ENCODE measurements around the gene PLCB2. TPM values are rescaled to one million over a fixed set of nuclear protein-coding genes. Genes with fewer than 3 reads are reported as not detected.
A peak's percentile ranks its signal among the peaks of the same experiment; 100 is the strongest.

The PLCB2 gene
- total and polyA plus RNA-seq, 9 of the 15 experiments (the other 6 are each of a cell fraction or from before 2014, with no cell fraction given) = 0.37 to 12.3 (median 8.0) TPM

DNA sequence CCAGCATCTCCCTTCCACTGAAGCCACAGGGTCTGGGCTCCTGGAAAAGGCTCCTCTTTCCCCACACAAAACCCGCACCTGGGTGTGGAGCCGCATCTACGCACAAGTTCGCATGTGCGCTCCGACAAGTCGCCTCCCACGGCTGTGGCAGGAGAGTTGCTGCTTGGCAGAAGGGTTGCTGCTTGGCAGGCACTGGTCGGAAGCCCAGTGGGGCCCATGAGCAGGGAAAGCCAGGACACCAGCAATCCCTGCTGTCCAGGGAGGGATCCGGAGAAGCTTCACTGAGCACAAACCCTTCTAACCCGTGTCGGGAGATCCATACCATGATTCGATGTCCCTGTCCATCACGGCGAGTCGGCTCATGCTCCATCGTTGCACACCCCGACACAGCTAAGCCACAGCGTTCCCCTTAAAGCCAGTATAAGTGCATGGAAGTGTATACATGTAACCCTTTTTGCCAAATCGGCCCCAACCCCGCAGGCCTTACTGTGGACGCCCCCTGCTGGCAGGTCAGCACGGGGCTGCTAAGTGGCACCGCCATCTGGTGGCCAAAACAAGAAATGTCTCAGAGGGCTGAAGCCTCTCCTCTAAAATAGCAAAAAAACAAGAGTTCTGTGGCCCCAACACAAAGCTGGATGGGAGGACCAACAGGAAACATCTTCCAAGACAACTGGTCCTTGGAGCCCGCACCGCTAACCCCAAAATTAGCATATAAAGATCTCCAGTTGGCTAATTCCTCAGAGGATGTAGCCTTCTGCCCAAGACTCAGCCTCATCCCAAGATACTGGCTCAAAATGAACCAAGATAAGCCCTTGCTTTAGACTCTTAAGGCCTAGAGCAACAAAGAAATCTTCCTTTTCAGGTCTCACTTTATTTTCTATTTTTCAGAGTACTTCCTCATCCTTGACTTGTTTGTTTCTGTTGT lies 33.1 kb downstream of the PLCB2 start (continued):
- TF ChIP-seq TCF7 (IDR thresholded peaks at IDR 0.05; ENCODE audit: borderline replicate concordance) (no peak), ZNF23 (CRISPR knock-in tag; IDR thresholded peaks at IDR 0.05) (no peak), ZZZ3 (IDR thresholded peaks at IDR 0.05) (no peak), STAG1 (CRISPR knock-in tag; IDR thresholded peaks at IDR 0.05; ENCODE audit: borderline replicate concordance) (peak; percentile 92; the same call in 1 of the 2 replicates), SRSF9 (IDR thresholded peaks at IDR 0.05; ENCODE audit: borderline replicate concordance, low read depth, low read length) (no peak), ZNF253 (CRISPR knock-in tag; conservative IDR thresholded peaks at IDR 0.05) (no peak), JUND (IDR thresholded peaks at IDR 0.05; ENCODE audit: borderline replicate concordance, low read depth, low read length) (peak; percentile 71; the same call in 1 of the 2 replicates), JUND (tag; IDR thresholded peaks at IDR 0.05; ENCODE audit: borderline replicate concordance, low read depth, low read length) (no peak), SMC3 (conservative IDR thresholded peaks at IDR 0.05; ENCODE audit: insufficient read depth, low read depth, low read length) (peak; percentile 100), GATA2 (CRISPR knock-in tag; IDR thresholded peaks at IDR 0.05) (no peak), NR4A1 (CRISPR knock-in tag; IDR thresholded peaks at IDR 0.05) (no peak), NR4A1 (tag; IDR thresholded peaks at IDR 0.05) (0 out of 2 replicates have a peak, but pooled peaks have one; percentile 24)
- TF ChIP-seq, protein P1, sequence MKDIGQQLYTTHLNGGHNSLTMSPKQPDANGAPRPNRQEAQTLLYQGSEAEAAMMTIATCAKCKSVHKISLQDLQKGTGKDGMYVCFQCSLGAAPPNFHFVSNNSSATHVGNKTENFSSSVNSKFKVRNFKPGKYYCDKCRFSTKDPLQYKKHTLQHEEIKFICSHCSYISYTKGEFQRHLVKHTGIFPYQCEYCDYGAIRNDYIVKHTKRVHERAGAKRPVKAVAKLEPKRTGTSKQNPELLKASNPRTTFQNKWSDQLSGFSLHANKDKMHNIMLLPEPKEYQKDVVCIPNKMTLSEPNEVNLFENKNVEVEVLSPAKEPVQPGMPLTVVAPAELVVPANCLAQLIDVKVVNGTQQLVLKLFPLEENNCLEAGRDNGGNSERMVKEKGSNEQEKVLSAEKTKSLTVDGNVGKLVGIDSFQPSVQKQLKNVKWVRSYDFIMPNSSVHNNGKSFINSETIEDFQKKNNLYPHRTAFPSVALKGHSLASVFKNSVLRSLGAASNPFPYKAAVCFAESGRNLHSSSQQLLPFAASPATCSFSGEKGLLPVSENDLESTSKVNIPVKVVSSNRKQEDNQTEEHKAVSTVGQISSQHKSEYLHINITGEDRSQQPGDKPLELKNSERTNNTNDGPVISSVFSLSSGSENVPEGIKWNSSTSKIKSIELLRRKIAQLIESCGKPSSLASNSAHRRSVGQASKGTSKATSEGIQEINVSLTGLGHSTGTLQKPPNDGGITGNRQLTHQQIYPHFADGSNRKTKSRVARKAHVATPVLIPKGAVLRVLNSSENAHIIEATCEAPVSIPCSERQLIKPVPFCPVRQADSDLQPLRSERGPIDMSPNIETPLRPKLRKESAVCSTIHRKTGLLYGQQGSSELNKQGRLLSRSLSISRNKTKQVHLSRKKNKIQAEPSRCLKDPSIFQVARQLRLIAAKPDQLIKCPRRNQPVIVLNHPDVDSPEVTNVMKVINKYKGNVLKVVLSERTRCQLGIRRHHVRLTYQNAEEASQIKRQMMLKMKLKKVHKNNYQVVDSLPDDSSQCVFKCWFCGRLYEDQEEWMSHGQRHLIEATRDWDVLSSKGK (CRISPR knock-in tag; IDR thresholded peaks at IDR 0.05) = no peak
- TF ChIP-seq, protein P2, sequence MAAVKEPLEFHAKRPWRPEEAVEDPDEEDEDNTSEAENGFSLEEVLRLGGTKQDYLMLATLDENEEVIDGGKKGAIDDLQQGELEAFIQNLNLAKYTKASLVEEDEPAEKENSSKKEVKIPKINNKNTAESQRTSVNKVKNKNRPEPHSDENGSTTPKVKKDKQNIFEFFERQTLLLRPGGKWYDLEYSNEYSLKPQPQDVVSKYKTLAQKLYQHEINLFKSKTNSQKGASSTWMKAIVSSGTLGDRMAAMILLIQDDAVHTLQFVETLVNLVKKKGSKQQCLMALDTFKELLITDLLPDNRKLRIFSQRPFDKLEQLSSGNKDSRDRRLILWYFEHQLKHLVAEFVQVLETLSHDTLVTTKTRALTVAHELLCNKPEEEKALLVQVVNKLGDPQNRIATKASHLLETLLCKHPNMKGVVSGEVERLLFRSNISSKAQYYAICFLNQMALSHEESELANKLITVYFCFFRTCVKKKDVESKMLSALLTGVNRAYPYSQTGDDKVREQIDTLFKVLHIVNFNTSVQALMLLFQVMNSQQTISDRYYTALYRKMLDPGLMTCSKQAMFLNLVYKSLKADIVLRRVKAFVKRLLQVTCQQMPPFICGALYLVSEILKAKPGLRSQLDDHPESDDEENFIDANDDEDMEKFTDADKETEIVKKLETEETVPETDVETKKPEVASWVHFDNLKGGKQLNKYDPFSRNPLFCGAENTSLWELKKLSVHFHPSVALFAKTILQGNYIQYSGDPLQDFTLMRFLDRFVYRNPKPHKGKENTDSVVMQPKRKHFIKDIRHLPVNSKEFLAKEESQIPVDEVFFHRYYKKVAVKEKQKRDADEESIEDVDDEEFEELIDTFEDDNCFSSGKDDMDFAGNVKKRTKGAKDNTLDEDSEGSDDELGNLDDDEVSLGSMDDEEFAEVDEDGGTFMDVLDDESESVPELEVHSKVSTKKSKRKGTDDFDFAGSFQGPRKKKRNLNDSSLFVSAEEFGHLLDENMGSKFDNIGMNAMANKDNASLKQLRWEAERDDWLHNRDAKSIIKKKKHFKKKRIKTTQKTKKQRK (IDR thresholded peaks at IDR 0.05; ENCODE audit: borderline replicate concordance, low read depth, low read length) = peak; percentile 41; the same call in 1 of the 2 replicates
- TF ChIP-seq, protein P3, sequence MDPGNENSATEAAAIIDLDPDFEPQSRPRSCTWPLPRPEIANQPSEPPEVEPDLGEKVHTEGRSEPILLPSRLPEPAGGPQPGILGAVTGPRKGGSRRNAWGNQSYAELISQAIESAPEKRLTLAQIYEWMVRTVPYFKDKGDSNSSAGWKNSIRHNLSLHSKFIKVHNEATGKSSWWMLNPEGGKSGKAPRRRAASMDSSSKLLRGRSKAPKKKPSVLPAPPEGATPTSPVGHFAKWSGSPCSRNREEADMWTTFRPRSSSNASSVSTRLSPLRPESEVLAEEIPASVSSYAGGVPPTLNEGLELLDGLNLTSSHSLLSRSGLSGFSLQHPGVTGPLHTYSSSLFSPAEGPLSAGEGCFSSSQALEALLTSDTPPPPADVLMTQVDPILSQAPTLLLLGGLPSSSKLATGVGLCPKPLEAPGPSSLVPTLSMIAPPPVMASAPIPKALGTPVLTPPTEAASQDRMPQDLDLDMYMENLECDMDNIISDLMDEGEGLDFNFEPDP (CRISPR knock-in tag; IDR thresholded peaks at IDR 0.05) = no peak
- TF ChIP-seq, protein P4, sequence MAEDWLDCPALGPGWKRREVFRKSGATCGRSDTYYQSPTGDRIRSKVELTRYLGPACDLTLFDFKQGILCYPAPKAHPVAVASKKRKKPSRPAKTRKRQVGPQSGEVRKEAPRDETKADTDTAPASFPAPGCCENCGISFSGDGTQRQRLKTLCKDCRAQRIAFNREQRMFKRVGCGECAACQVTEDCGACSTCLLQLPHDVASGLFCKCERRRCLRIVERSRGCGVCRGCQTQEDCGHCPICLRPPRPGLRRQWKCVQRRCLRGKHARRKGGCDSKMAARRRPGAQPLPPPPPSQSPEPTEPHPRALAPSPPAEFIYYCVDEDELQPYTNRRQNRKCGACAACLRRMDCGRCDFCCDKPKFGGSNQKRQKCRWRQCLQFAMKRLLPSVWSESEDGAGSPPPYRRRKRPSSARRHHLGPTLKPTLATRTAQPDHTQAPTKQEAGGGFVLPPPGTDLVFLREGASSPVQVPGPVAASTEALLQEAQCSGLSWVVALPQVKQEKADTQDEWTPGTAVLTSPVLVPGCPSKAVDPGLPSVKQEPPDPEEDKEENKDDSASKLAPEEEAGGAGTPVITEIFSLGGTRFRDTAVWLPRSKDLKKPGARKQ (CRISPR knock-in tag; IDR thresholded peaks at IDR 0.05) = peak; percentile 81; the same call in 1 of the 2 replicates
